ENCODE results near the gene MARVELD3.
"Not testable (repeated sequence)": the region's sequence is repeated elsewhere in the genome, so short reads cannot be mapped to it uniquely, and the experiment has no call there.

The MARVELD3 gene

DNA sequence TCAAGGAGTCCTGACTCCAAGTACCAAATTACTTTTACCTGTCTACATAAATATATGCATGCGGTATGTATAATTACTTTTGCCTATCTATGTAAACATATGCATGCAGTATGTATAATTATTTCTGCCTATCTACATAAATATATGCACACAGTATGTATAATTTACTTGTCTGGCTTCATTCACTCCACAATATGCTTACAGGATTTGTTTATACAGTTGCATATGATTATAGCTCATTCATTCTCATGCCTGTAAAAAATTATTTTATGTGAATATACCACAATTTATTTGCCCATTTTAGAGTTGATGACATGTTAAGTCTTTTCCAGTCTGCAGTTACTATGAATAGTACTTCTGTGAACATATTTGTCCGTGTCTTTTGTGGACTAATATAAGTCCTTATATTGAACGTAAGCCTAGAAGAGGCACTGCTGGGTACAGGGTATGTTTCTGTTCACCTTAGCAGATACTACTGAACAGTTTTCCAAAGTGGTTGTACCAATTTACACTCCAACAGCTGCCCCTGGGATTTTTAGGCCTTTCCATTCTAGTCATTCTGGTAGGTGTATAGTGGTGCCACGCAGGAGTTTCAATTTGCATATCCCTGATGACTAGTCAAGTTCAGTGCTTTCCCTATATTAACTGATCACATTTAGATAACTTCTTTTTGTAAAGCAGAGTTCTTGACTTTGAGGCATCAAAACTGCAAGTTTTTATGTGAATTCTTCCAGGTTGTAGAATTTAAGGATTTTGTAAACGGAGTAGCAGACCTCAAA, 47.0 kb downstream of the MARVELD3 start:
- DNase-seq (ENCODE audit: low spot score), result no peak

DNA sequence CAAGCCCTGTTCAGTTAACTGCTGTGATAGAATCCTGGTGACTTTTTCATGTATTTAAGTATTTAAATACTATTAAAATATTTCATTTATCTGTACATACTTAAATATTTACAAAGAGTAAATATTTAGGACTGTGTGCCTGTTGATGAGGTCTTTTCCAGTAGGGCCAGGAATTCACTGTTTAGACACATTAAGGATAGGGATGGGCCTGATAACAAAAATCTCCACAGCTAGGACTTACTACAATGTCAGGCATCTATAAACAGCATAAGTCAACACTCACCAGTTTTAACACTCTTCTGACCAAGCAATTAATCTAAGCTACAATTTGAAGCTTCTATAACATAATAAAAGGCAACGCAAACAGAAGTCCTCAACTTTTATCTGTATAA, 47.6 kb downstream of the MARVELD3 start:
- no peak for DNase-seq (ENCODE audit: low spot score)

- DNase-seq (ENCODE audit: low spot score), result no peak
These were observed 48.2 kb downstream of the MARVELD3 start for GRCh38 chr16:71674229-71674628.

- DNase-seq (ENCODE audit: low spot score), result no peak
These were observed 49.4 kb downstream of the MARVELD3 start for GRCh38 chr16:71675380-71675779.

DNA sequence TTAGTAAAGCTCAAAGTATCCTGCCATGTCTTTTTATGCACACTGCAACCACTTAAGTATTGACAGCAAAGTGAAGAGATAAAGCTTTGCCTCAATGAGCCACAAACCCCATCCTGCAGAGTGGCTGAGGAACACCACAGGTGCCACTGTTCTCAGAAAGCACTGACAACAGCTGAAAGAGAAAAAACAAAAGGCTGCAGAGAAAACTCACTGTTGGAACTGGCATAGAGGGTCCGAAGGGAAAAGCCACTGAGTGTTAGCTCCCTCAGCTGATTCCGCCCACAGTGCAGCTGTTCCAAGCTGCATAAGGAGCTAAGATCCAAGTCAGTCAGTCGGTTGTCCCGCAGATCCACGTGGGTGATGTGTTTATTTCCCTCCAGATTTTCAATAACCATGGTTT, 50.3 kb downstream of the MARVELD3 start:
- peak; percentile 34 for DNase-seq (ENCODE audit: low spot score)

DNA sequence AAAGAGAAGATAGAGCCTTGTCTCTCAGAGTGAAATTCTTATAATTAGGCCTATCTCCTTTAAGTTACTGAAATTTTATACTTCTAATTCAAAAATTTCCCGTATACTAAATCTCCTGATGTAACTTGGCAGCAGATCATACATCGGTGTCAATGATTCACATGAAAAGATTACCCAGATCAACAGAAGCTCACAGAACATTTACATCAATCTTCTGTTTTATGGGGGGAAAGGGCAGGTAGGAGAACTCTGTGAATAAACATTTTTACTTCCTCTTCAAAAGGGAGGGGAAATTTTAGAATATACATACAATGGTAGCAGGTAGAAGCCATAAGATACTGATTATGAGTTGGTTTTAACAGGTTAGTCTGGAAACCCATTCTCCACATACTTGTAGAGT, 55.4 kb downstream of the MARVELD3 start:
- DNase-seq (ENCODE audit: low spot score), result no peak

- not testable (repeated sequence) for DNase-seq (ENCODE audit: low spot score)
These were observed 58.3 kb downstream of the MARVELD3 start for GRCh38 chr16:71684280-71684679.

Measured in Ammon's horn (tissue), 1 donor.